ENCODE data around the gene TNFSF8.

DNA sequence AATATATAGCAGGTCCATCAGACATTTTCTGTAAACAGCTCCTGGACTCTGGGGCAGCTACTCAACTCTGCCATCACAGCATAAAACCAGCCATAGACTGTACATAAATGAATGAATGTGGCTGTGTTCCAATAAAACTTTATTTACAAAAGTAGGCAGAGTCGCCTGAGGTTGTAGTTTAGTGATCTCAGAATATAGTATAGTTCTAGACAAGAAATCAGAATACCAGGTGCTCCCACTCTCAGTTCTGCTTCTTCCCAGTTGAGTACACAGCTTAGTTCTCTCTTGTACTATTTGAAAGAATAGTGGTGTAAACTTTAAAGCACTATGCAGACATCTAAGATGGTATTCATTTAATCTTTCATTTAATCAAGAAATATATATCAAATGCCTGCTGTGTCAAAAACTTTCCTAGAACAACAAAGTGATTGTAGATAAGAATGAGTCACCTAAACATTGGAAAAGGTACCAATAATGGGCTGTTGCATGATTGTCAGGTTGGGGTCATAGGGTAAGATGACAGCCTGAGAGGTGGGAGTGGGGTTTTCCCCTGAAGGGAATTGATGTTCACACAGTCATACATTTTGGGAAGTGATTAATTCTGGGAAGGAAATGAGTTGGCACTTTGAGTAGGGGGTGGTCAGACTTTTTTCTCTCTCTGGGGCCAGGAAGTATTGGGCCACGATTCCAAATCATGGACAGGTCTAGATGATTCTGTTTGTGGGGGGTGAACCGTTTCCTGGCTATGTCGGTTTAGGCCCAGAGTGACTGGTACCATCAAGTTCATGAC lies 37.0 kb downstream of the TNFSF8 start:
- TF ChIP-seq, protein P1, sequence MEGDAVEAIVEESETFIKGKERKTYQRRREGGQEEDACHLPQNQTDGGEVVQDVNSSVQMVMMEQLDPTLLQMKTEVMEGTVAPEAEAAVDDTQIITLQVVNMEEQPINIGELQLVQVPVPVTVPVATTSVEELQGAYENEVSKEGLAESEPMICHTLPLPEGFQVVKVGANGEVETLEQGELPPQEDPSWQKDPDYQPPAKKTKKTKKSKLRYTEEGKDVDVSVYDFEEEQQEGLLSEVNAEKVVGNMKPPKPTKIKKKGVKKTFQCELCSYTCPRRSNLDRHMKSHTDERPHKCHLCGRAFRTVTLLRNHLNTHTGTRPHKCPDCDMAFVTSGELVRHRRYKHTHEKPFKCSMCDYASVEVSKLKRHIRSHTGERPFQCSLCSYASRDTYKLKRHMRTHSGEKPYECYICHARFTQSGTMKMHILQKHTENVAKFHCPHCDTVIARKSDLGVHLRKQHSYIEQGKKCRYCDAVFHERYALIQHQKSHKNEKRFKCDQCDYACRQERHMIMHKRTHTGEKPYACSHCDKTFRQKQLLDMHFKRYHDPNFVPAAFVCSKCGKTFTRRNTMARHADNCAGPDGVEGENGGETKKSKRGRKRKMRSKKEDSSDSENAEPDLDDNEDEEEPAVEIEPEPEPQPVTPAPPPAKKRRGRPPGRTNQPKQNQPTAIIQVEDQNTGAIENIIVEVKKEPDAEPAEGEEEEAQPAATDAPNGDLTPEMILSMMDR (IDR thresholded peaks at IDR 0.05) = no peak
- no peak for TF ChIP-seq POLR2A (IDR thresholded peaks at IDR 0.05)

All from prostate gland (tissue), 2 donors.